ENCODE data around the gene NSRP1.

DNA sequence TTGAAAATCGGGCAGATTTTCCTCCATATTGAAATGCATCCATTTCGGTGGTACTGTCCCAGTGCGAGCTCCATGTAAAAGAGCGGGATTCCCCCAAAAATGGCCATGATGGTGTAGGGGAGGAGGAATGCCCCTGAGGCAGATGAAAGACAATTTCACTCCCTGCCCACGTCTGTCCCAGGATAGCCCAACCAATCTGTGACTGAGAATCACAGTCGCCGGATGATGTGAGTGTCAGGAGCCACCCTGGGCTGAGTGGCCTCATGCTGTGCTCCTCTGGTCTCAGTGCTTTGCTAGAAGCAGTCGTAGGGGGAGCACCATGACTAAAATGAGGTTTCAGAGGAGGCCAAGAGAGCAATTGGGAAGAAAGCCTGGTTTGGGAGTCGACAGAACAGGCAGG lies 102.2 kb downstream of the NSRP1 start:
- TF ChIP-seq, protein P1, sequence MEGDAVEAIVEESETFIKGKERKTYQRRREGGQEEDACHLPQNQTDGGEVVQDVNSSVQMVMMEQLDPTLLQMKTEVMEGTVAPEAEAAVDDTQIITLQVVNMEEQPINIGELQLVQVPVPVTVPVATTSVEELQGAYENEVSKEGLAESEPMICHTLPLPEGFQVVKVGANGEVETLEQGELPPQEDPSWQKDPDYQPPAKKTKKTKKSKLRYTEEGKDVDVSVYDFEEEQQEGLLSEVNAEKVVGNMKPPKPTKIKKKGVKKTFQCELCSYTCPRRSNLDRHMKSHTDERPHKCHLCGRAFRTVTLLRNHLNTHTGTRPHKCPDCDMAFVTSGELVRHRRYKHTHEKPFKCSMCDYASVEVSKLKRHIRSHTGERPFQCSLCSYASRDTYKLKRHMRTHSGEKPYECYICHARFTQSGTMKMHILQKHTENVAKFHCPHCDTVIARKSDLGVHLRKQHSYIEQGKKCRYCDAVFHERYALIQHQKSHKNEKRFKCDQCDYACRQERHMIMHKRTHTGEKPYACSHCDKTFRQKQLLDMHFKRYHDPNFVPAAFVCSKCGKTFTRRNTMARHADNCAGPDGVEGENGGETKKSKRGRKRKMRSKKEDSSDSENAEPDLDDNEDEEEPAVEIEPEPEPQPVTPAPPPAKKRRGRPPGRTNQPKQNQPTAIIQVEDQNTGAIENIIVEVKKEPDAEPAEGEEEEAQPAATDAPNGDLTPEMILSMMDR (IDR thresholded peaks at IDR 0.05), result no peak
- TF ChIP-seq POLR2A (IDR thresholded peaks at IDR 0.05) (no peak), POLR2AphosphoS5 (IDR thresholded peaks at IDR 0.05) (no peak)
